Measurements from ENCODE around the gene ANGPT4.
"Not testable (repeated sequence)": the region's sequence is repeated elsewhere in the genome, so short reads cannot be mapped to it uniquely, and the experiment has no call there.

Gene ANGPT4

DNA sequence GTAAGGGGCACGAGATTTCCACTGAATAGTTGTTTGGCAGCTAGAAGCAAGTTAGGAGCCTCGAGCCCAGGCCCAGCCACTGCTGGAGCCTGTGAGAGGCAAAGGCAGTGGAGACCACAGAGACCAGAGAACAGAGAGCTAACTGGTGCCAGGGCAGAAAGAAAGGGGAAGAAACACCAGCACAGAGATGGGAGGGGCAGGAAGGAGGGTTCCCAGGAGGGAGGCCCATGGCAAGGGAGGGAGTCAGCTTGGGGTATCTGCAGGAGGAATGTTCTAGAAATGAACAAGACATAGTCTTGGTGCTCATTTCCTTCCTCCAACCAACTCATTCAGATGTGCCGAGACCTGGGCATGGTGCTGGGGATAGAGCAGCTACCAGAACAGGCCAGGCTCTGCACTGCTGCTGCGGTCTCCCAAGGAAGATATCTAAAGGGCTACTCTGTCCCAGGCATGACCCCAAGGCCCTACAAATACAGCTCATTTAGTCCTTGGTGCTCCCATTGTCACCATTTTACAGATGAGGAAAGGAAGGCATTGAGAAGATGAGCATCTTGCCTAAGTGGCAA is 10.7 kb downstream of the ANGPT4 start:
- DNase-seq (ENCODE audit: low read depth) = no peak

DNA sequence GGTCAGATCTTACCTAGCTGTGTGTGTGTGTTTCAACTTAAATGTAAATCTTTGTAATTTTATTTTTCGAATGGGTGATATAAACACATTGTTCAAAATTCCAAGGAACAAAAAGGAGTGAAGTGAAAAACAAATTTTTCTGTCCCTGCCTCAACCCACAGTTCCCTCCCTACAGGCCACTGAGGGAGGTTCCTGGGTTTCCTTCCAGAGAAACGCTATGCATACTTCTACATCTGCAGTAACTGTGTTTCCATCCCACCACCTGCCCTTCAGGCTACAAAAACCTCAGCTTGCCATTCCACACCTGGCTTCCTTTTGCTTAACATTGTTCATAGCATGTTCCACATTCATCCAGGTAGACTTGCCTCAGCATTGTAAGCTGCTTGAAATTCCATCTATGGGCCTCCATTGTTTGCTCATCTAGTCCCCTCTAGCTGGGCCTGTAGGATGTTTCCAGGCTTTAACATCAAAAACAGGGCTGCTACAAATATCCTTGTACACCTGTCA is 12.0 kb downstream of the ANGPT4 start:
- DNase-seq (ENCODE audit: low read depth) = no peak

DNA sequence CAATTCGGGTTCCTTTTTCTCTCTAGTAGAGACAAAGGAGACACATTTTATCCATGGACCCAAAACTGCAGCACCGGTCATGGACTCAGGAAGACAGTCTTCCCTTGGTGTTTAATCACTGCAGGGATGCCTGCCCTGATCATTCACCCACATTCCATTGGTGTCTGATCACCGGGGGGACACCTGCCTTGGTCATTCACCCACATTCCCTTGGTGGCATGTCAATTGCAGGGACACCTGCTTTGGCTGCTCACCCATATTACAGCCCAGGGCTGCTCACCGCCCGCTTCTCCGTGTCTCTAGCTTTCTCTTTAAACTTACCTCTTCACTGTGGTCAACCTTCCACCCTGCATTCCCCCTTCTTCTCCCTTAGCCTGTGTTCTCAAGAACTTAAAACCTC is 18.7 kb downstream of the ANGPT4 start:
- DNase-seq (ENCODE audit: low read depth) = not testable (repeated sequence)

DNA sequence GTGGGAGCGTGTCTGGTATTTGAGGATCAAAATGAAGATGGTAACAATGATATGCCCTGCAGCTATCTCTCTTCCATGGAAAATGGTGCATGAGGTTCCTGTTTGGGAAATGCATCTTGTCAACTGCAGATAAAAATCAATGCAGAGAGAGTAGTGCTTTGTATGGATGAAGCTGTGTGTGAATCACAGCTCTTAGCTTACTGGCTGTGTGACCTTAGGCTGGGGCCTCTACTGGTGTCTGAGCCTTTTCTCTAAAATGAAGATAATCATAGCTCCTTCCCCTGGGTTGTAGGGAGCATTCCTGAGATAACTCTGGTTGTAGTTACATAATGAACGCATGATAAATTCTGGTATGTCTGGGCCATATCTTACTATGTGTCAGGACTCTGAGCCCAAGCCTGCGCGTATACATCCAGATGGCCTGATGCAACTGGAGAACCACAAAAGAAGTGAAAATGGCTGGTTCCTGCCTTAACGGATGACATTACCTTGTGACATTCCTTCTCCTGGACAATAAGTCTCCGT is 19.6 kb downstream of the ANGPT4 start:
- no peak for DNase-seq (ENCODE audit: low read depth)

DNA sequence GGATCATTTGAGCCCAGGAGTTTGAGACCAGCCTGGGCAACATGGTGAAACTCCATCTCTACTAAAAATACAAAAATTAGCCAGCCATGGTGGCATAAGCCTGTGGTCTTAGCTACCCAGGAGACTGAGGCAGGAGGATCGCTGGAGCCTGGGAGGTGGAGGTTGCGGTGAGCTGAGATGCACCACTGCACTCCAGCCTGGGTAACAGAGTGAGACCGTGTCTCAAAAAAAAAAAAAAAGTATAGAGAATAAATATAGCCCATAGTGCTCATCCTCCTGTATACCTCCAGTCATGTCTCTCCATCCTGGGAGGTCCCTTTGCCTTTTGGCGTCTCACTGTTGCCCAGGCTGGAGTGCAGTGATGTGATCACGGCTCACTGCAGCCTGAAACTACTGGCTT is 23.8 kb downstream of the ANGPT4 start:
- not testable (repeated sequence) for DNase-seq (ENCODE audit: low read depth)

DNA sequence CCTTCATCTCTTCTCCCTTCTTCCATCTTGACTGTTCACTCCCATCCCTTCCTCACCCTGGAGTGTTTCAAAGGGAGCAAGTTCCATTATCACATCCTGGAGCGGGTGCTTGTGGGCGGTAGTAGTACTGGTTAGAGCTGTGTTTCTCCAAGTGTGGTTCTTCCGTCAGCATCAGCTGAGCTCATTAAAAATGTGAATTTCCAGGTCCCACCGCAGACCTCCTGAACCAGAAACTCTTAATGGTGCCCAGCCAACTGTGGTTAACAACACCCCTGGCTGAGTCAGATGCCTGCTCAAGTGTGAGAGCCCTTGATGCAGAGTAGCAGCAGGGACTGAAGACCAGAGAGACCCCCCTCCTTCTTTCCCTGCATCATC is 24.4 kb downstream of the ANGPT4 start:
- no peak for DNase-seq (ENCODE audit: low read depth)

DNA sequence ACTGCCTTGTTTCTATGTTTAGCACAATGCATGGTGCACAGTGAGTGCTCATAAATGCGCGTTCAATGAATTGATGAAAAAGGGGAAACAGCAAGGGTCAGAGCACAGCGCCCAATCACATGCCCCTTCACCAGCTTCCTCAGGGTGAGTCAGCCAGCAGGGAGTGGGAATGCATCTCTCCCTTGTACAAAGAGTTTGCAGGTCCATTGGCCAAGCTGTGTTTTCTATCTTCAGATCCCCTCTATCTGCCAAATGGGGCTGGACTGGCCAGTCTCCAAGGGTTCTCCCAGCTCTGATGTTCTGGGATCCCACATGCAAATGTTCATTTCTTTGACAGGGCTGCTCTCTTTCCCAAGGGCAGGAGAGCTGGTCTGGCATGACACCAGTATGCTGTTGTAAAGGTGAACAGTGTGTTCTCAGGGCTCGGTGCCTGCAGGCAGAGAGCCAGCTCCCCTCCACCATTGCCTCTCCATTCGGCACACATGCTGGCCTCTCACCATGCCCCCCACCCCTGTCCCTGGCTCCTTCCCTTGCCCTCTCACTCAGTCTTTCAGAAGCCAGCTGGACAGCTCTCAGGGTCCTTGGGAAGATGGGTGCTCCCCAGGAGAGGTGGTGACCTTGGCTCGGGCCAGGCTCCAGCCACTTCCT is 25.0 kb downstream of the ANGPT4 start:
- DNase-seq (ENCODE audit: low read depth) = no peak

DNA sequence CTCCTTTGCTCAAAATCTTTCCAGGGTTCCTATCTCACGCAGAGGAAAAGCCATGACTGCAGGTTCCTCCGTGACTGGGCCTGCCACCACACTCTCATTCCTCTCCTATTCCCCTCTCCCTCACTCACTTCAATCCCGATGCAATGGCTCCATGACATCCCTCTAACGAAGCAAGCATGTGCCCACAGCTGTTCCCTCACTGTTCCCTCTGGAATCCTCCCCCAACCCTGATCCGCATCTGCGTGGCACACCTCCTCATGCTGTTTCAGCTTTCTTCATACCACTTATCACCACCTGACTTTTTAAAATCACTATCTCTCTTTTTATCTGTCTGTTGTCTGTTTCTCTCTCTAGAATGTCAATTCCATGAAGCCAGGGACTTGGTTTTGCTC is 25.5 kb downstream of the ANGPT4 start:
- DNase-seq (ENCODE audit: low read depth) = no peak

DNA sequence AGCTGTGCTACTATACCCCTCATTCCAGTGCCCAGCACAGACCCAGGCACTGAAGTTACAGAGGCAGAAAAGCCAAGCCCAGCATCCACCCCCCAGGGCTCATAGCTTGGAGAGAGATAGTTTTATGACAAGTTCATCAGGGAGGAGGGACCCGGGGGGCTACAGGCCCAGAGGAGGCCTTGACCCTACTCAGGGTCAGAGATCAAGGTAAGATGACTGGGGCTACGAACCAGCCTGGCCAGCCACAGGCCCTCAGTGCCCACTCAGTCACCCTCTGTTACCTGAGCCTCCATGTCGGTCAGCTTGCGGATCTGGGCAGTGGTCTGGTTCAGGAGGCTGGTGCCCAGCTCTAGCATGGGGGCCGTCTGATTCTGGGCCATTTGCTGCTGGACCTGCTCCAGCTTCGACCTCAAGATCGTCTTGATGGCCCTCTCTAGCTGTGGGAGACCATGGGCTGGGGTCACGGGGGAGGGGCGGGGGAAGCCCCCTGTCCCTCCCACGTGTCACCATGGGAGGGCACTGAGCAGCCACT is 26.1 kb downstream of the ANGPT4 start:
- no peak for DNase-seq (ENCODE audit: low read depth)

DNA sequence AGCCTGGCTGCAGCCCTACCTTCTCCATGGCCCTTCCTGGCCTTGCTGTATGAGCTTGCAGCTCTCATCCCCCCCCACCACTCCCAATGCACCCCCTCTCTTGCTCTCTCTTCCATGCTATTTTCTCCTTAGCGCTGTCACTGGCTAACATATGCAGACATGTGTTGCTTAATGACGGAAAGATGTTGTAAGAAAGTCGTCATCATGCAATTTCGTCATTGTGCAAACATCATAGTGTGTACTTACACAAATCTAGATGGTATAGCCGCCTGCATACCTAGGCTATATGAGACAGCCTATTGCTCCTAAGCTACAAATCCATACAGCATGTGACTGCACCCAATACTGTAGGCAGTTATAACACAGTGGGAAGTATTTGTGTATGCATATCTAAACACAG is 27.0 kb downstream of the ANGPT4 start:
- DNase-seq (ENCODE audit: low read depth) = no peak

DNA sequence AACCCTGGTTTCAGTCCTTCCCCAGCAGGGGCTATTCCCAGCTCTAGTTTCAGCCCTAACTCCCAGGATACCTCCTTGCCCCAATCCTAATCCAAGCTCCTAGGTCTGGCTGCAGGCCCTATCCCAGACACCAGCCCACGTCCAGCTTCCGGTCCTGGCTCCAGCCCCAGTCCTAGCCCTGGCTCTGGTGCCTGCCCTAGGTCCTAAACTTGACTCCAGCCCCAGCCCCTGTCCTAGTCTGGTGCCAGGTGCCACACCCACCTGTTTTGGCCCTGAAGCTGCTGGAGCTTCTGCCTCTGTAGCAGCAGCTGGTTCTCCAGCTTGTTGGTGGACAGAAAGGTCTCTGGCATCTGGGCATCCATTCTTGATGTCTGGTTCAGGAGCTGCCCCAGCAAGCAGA is 28.1 kb downstream of the ANGPT4 start:
- DNase-seq (ENCODE audit: low read depth) = no peak

DNA sequence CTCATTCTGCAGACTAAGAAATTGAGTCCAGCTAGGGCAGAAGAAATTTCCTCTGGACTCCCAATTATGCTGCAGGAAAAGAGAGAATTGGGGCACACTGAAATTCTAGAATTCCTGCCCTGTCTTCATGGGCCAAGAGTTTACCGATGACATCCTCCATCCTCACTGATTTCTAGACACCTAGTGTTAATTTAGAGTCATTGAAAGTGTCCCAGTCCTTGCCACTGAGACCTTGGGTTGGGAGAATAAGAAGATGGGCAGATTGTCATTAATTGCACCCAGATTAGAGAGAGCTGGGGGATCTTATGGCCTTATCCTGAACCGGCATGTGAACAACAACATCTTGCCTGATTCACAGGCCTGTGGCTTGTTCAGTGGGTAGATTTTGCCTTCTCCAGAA is 29.0 kb downstream of the ANGPT4 start:
- DNase-seq (ENCODE audit: low read depth) = no peak

DNA sequence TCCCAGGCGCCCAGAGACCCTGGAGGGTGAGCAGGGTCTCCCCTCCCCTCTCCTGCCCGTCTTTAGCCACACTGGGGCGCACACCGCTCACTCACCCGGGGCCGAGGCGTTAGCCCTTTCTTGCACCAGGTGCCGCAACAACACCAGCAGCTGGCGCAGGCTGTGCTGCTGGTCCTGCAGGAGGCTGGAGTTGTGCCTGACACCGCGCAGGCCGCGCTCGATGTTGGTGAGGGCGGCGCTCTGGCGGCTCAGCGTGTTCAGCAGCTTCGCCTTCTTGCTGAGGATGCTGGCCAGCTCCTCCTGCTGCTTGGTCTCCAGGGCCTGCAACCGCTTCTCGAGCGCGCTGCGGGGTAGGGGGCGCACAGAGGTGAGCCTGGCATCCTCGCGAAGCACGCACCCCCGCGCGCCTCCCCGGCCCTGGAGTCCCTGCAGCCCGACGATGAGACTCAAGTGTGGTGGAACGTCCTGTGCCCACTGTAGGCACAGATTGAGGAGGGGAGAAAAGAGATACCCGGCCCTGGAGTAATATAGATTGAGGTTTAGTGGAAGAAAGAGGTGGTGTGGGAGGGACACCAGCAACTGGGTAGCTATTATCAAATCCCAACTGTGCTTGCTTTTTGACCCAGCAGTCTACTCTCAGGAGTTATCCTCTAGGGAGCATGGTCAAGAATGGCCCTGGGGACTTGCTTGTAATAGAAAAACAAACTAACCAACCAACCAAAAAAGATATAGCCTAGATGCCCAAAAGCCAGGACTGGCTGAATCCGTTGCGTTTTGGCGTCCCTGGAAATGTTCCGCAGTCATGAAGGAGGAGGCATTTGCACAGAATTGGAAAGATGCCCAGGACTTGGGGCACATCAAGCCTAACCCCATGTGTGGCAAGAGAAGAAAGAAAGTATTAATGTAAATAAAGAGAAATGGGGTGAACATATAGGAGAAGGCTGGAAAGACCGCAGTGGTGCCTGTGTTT is 30.9 kb downstream of the ANGPT4 start:
- DNase-seq (ENCODE audit: low read depth) = no peak

DNA sequence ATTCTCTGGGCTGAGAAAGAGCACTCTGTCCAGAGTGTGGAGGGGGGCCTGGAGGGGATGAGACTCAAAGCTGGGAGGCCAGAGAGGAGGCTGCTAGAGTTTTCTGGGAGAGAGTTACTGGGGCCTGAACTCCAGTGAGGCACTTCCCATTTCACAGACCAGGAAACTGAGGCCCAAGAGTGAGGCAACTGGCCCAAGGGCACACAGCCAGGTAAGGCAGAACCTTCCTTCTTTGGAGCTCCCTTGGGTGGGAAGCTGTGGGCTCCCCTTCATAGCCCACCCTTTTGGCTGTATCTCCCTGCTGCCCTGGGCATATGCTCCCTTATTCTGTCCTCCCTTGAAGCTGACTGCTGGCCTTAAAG is 34.4 kb downstream of the ANGPT4 start:
- no peak for DNase-seq (ENCODE audit: low read depth)

DNA sequence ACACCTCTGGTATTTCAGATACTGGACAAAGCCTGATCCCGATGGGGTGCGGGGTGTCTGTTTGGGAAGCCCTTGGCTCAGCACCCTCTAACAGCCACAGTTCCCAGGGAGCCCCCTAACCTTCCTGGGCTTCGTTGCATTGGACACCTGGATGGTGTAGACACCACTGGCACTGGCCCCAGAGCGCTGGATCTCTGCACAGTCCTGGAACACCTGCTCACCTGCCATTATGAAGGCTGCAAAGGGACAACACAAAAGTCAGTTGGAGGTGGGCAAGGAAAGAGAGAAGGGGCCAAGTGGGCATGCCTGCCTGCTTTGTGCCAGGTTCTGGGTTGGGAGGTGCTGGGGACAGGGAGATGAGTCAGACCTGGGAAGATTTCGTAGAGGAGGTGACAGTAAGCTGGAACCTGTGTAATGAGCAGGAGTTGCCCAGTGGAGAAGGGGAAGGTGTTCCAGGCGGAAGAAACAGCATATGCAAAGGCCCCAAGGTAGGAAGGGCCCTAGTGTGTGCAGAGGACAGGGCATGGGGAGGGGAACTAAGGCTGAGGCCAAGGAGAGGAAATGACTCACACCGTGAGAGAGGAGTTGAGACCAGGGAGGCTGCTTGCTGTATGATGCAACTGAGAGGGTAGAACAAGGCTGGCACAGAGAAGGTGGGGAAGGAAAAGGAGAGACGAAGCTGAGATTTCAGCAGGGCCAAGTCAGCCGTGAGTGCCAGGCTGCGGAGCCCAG is 34.9 kb downstream of the ANGPT4 start:
- DNase-seq (ENCODE audit: low read depth) = peak; percentile 31

DNA sequence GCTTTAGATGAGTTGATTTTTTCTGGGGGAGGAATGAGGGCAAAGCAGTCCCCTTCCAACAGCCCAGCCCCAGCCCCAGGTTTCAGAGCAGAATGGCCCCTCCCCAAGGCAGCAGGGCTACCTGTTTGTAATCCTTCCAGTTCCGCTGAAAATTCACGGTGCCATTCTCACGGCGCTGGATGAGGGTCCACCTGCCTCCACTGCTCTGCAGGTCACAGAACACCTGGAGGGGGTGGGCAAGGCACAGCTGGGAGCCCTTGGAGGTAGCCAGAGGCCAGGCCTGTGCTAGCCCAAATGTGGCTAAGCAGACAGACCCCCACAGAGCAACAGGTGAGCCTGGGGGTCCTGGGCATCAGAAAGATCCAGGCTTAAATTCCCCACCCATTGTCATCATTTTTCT is 36.5 kb downstream of the ANGPT4 start:
- no peak for DNase-seq (ENCODE audit: low read depth)

DNA sequence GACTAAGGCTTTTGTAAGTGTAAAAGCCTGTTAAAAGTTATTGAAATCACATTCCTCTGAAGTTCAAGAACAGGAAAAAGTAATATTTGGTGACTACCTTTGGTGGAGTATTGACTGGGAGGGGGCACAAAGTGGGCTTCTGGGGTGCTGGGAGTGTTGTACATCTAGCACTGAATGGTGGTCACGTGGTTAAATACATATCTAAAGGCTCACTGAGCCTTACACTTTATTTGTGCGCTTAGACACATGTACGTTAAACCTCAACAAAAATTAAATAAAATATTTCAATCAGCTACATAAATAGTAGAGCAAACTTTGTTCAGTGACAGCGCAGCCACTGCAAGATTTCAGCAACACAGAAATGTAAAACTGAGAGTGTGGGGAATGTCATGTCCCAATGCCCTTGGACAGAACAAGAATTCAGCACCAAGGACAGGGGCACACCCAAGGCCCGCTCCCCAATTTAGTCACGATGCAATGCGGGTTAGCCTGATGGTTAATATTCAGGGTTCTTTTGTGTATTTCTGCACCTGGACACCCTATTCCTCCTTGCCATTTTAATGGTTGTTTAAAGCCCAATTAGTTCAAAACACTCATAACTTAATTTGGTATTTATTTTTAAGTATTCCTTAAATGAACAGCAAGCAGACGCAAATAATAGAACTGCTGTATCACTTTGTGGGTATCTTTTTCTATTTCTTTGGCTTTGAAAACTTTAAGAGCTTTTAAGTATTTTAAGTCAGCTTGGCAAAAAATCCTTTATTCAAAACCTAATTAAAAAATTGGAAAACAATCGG is 37.4 kb downstream of the ANGPT4 start:
- no peak for DNase-seq (ENCODE audit: low read depth)

DNA sequence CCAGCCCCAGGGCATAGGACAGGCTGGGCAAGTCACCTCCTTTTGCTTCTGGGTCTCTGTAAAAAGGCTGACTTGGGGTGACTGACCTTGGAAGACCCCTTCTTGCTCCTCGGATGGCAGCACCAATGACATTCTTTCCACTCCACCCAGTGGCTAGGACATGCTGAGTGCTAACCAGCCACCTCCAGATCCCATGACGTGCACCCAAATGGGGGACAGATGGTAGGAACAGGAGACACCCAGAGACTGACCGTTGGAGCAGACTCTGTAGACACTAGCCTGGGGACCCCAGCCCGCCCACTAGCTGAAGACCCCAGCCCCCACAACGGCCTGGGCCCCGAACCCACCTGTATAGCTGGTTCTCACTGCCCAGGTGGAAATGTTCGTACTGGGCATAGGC is 38.3 kb downstream of the ANGPT4 start:
- DNase-seq (ENCODE audit: low read depth) = no peak

DNA sequence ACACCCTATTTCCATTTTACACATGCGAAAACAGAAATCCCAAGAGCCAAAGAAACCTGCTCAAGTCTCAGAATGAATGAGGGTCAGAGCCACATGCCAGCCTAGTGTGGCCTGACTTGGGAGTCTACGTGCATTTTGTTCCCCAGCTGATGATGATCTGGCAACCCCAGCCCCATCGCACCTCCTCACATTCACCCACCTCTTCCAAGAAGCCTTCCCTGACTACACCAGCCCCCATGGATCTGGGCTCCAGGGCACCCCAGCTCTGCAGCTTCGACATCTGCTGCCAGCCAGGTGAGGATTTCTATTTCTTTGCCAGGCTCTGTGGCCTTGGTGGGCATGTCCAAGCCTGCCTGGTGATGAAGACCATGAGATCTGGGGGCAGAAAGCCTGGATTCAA is 41.0 kb downstream of the ANGPT4 start:
- DNase-seq (ENCODE audit: low read depth) = no peak

DNA sequence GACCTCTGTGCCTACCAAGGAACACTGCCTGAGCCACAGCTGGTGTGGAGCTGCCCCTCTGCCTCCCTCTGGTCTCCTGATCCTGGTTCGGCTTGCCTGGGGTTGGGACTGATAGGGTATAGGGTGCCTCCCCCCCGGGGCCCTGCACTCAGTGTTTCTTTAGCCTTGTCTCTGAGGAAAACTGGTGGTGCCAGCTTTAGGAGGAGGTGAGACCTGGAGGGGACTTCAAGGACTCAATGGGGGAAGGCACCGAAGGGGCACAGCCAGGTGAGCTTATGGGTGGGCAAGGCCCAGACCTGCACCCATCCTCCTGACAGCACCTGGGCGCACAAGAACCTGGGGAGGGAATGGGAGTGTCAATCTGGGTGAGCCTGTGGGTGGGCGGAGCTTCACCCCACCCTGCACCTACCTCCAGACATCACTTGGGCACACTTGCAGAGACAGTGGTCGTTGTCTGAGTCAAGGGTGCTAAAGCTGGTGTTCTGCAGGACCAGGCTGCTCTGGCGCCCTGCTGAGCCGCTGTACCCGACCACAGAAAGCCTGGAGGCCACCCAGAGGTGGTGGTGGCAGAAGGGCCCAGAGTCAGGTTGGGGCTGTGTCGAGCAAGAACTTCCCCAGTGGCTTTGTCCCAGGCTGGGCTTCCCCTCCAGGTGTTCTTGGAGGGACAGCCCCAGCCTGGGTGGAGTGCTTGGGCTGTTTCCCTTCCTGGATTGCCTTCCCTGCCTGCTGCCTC is 42.1 kb downstream of the ANGPT4 start:
- no peak for DNase-seq (ENCODE audit: low read depth)
